ENCODE data around the gene SLC35E1.

The SLC35E1 gene

DNA sequence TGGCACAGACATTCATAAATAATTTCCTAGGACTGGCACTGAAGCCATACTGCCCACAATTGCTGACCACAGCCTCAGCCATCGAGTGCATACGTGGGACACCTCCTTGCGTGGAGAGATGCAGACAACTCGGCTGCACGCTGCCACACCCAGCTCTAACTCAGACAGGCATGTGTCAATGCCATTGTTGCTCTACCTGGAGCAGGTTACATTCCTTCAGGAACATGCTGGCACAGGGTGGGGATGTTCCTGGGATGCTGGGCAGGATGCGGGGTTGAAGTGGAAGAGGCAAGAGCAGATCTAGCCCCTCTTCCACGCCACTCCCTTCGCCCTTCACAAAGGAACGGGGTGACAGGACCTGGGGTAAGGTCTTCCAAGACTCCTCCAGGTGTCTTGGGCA lies 24.2 kb upstream of the SLC35E1 start:
- no peak for DNase-seq

- no peak for DNase-seq
These were observed 22.9 kb upstream of the SLC35E1 start for GRCh38 chr19:16595097-16595496.

DNA sequence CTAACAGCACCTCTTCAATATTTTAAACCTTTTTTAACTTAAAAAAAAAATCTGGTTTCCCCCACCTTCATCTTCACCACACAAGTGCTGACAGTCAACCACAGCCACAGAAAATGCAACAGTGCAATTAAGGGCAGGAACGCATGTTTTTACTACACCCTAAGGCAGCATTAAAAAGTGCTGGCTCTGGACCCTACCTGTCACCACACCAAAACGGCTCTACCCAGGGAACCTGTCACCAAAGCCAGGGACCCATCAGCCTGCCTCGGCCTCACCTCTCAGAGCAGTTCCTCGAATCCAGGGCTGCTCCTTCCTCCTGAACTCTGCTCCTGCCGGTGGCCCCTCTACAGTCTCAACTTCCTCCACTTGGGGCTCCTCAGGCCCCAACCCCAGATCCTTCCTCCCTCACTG lies 22.5 kb upstream of the SLC35E1 start:
- DNase-seq: no peak

GRCh38 chr19:16594131-16594586 lies 21.9 kb upstream of the SLC35E1 start:
- DNase-seq: no peak

- no peak for DNase-seq
These were observed 21.0 kb upstream of the SLC35E1 start for GRCh38 chr19:16593181-16593580.

GRCh38 chr19:16591803-16592556 lies 19.8 kb upstream of the SLC35E1 start:
- no peak for DNase-seq

GRCh38 chr19:16590876-16591802 lies 18.9 kb upstream of the SLC35E1 start:
- DNase-seq: no peak

DNA sequence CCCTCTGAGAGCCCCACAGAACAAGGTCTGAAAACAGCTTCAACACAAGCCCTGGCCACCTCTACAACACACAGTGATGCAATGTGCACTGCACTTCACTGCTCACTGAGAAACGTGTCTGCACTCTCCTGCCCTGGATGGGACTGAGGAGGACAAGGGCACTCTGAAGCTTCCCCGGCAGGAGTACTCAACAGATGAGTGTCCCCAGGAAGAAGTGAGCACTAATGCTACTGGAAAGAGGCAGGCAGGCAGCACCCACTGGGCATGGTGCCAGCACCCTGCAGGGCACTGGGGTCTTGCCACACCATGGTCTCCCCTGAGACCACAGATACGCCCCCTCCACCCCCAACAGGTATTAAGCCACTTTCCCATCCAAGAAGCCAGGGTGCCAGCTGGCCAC lies 17.7 kb upstream of the SLC35E1 start:
- no peak for DNase-seq

GRCh38 chr19:16588824-16589577 lies 16.8 kb upstream of the SLC35E1 start:
- DNase-seq: no peak

- DNase-seq: peak; percentile 59
These were observed 15.9 kb upstream of the SLC35E1 start for GRCh38 chr19:16587833-16588823.

- DNase-seq: no peak
These were observed 15.0 kb upstream of the SLC35E1 start for GRCh38 chr19:16586991-16587832.

DNA sequence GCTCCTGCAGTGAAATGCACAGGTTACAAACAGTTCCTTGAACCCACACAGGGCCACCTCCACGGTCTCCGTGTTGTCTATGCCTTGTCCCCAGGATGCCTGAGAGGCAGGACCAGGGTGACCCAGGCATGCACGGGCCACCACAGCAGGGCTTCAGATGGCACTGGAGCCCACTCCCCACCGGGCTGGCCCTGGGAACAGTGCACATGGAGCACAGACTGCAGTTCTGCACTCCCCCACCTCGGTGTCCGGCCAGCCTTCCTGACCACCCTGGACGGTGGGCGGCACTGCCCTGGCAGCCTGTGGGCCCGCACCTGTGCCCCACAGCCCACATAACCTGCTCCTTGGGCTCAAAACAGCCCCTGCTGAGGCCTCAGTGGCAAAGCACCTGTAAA lies 14.3 kb upstream of the SLC35E1 start:
- no peak for DNase-seq

DNA sequence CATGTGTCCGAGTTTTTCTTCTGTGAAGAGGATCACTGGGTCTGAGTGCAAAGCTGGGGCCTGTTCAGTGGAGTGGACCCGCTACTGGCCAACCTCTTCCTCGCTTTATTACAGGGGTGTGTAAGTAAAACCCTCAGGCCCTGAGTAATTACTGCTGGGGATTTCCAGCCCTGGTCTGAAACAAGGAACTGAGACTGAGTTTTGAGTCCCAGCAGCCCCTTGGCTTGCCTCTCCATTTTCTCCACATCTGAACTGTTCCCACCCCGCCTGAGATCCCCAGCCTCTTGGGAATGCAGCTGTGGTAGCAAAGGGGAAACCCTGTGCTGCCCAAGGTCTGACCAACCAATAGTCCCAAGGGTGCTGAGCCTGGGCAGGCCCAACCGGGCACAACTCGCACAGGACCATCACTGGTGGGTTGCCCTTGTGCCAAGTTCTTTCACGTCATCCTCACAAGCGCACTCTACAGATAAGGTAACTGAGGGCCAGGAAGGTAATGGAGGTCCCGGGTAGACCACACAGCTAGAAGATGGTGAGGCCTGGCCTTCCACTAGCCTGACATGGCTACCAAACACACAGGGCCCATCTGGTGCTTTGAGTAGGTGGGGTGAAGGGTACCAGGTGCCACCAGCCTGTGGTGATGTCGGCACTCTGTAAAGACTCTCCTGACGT lies 13.7 kb upstream of the SLC35E1 start:
- DNase-seq: no peak

- DNase-seq: no peak
These were observed 13.0 kb upstream of the SLC35E1 start for GRCh38 chr19:16585094-16585801.

DNA sequence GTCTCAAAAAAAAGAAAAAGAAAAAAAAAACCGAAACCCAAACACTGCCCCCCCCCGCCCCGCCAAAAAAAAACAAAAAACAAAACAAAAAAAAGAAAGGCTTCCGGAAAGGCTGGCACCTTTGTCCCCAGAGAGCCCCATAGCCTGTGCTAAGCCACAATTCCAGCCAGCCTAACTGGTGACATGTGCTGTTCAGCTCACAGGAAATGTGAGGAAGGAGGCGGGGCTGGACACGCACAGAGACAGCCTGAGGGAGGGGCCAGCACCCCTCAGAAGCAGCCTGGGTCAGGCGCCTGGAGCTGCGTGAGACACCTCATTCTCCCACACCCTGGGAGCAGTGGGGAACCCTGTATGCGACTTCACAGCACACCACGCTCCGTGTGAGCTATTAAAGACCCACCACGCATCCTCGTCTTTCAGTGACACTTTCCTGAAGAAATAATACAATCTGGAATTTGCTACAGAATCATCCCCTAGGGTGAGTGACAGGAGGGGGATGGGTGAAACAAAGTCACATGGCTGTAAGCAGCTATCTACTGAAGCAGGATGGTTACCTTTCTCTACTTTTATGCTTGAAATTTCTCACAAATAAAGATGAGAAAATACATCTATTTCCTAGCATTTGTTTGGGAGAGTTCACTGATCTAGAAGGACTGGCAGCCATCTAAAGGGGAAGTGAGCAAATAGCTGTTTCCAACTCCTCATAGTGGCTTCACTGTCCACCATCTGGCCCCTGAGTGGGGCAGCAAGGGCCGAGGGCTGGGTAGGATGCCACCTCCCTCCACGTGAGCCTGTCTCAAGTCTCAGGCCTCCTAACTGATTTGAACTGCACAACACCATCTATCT lies 12.3 kb upstream of the SLC35E1 start:
- DNase-seq: no peak

- no peak for DNase-seq
These were observed 10.5 kb upstream of the SLC35E1 start for GRCh38 chr19:16582486-16583261.

GRCh38 chr19:16581971-16582343 lies 9.7 kb upstream of the SLC35E1 start:
- no peak for DNase-seq

All from SIG-M5 (cell line).